Esophagus squamous epithelium (tissue), 5 donors: ENCODE measurements around the gene RASSF7. TPM values are rescaled to one million over a fixed set of nuclear protein-coding genes. Genes with fewer than 3 reads are reported as not detected.

Experiments
- DNase-seq: peaks from one replicate; lab custom pipeline; 2025; lab: John Stamatoyannopoulos, UW
- H3K27ac ChIP-seq, 4 donors: fragments of 200-600 bp; sonication (generic); one replicate each; pipeline ENCODE4 v1.5.1; 2016 to 2019; ENCODE audit warnings: mild to moderate bottlenecking in 1 of 4
- H3K27me3 ChIP-seq, 4 donors: fragments of 200-600 bp; sonication (generic); 1 replicate in 3 of 4; 2 replicates in 1 of 4; pipeline versions ENCODE4 v1.5.1 to v1.6.0; 2017 to 2021; ENCODE audit warnings: antibody characterized with exemption in 1 of 4
- H3K36me3 ChIP-seq, 3 donors: fragments of 200-600 bp; sonication (generic); one replicate each; pipeline ENCODE4 v1.5.1; 2016 to 2019
- H3K4me1 ChIP-seq, 3 donors: fragments of 200-600 bp; sonication (generic); one replicate each; pipeline ENCODE4 v1.5.1; 2017 to 2019
- H3K4me3 ChIP-seq, 4 donors: fragments of 200-600 bp; sonication (generic); 1 replicate in 3 of 4; 2 replicates in 1 of 4; pipeline ENCODE4 v1.5.1; 2016 to 2019; ENCODE audit warnings: mild to moderate bottlenecking in 2 of 4, moderate library complexity in 1 of 4
- H3K9me3 ChIP-seq, 3 donors: fragments of 200-600 bp; sonication (generic); one replicate each; pipeline ENCODE4 v1.5.1; 2016 to 2019
- POLR2A ChIP-seq, 4 donors: fragments of 450-650 bp; IDR thresholded peaks; one replicate each; pipeline ENCODE4 v1.6.1; 2017; ENCODE audit warnings: antibody characterized with exemption in 4 of 4, mild to moderate bottlenecking in 4 of 4, moderate library complexity in 3 of 4
- WGBS, 2 donors: methylation state at CpG; one replicate each; pipeline ENCODE4 v1.1.5; 2018; 5-methylcytosine and 5-hydroxymethylcytosine counted together
- intact Hi-C: fragments of 100-400 bp; cut with DNase I; formaldehyde crosslinking; loops from one replicate; pipeline ENCODE4 v1.15.0; 2022
- small RNA-seq, 4 donors: library from RNA; depleted of rRNA; stranded (forward); fragments of <200 nt; gene quantifications; one replicate each; pipeline ENCODE3, GENCODE V24; 2016
- total RNA-seq, 4 donors: library from RNA; depleted of rRNA; stranded (reverse); fragments of >200 nt; gene quantifications; one replicate each; pipeline ENCODE4 v1.1.0, GENCODE V29; 2016
- TF ChIP-seq, protein P1 (sequence below), 6 experiments: fragments of 450-650 bp in 4 of 6; fragments of 200-600 bp in 2 of 6; sonication (generic) in 2 of 6; IDR thresholded peaks; one replicate each; pipeline ENCODE4 v1.5.1; 2016 to 2019; ENCODE audit warnings: antibody characterized with exemption in 6 of 6, mild to moderate bottlenecking in 4 of 6, moderate library complexity in 4 of 6
- donor health status: DM: yes; HTN: yes; CAD: no.

The RASSF7 gene
- total RNA-seq, 4 donors from 2014 or later, result 35.7 to 54.0 (median 44.4) TPM

DNA sequence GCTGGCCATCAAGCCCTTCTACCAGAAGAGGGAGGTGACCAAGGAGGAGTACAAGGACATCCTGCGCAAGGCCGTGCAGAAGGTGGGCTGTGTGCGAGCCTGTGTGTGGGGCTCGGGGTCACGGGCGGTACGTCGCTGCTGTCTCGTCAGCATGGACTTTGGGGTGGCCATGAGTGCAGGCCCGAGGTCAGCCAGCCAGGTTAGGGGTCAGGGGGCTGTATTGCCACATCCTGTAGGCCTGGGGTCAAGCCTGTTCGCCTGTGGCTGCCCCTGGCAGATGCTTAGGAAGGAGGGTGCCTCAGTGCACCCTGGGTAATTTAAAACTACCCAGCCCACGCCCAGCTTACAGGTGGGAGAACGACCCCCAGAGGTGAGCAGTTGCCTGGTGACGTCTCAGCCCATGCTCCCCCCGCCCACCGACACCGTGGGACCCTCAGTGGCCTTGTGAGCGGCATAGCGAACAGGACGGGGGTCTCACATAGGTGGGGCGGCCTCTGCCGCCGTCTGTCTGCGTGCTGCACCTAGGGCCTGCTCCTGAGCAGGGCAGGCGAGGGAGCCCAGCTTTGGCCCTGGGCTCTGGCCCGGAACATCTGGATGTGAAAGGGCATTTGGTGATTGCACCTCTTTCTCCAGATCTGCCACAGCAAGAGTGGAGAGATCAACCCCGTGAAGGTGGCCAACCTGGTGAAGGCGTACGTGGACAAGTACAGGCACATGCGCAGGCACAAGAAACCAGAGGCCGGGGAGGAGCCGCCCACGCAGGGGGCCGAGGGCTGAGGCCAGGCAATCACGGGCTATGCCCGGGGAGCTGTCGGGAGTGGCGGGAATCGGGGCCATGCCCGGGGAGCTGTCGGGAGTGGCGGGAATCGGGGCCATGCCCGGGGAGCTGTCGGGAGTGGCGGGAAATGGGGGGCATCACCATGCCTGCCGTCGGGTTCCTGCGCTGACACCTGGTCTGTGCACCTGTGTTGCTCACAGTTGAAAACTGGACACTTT is 50.5 kb downstream of the RASSF7 start:
- Histone ChIP-seq H3K27me3 (no peaks in the 10 kb centered on the region), H3K4me1 (peaks cover 31 to 58% (median 36%) of the 10 kb centered on the region in 3 donors), H3K4me3 (no peak overlapping the region), H3K27ac (peak overlapping the region in 3 of 4 donors; percentile 14 to 98 (median 98)), H3K9me3 (no peaks in the 10 kb centered on the region), H3K36me3 (peaks cover 50 to 79% (median 64%) of the 10 kb centered on the region in 3 donors)
- WGBS, 2 donors, result 66 to 92% methylated on average over 12 to 29 of the region's 49 CpGs
- intact Hi-C loops, result loop anchor here (5.0 kb wide), 1 partner anchor 34 kb away; the partner anchor contains the start of gene PHRF1
- no peak for TF ChIP-seq POLR2A (IDR thresholded peaks at IDR 0.05)
- TF ChIP-seq, protein P1, sequence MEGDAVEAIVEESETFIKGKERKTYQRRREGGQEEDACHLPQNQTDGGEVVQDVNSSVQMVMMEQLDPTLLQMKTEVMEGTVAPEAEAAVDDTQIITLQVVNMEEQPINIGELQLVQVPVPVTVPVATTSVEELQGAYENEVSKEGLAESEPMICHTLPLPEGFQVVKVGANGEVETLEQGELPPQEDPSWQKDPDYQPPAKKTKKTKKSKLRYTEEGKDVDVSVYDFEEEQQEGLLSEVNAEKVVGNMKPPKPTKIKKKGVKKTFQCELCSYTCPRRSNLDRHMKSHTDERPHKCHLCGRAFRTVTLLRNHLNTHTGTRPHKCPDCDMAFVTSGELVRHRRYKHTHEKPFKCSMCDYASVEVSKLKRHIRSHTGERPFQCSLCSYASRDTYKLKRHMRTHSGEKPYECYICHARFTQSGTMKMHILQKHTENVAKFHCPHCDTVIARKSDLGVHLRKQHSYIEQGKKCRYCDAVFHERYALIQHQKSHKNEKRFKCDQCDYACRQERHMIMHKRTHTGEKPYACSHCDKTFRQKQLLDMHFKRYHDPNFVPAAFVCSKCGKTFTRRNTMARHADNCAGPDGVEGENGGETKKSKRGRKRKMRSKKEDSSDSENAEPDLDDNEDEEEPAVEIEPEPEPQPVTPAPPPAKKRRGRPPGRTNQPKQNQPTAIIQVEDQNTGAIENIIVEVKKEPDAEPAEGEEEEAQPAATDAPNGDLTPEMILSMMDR (IDR thresholded peaks at IDR 0.05), result no peak
- no peak for DNase-seq

DNA sequence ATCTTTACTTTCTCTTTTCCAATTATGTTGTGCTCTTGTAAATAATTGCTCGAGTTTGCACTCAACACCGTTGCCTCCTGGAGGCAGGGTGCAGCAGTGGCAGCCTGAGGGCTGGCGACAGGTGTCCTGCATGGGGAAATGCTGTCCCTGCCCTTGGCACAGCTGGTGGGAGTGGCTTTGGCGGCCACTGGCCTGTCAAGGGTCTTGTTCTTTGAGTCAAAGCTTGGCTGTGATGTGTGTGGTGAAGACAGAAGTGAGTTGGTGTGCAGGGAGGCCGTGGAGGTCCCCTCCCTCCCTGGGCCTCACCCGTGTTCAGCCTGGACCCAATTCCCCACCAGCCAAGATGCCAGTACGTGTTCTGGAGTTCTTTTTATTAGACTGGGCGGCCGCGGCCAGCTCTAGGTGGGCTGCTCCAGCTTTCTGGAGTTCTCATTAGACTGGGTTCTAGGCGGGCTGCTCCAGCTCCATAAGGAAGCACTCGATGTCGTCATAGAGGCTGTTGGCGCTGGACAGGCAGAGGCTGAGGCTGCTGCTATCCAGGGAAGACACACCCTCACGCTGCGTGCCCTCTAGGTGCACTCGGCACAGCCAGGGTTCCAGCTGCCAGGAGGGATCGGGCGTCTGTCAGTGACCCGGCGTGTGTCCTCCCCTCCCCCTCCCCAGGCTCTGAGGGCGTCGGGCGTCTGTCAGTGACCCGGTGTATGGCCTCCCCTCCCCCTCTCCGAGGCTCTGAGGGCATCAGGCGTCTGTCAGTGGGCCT is 51.6 kb downstream of the RASSF7 start:
- Histone ChIP-seq H3K9me3 (no peaks in the 10 kb centered on the region), H3K4me1 (peaks cover 32 to 58% (median 45%) of the 10 kb centered on the region in 3 donors), H3K27me3 (no peaks in the 10 kb centered on the region), H3K36me3 (peaks cover 39 to 72% (median 57%) of the 10 kb centered on the region in 3 donors), H3K4me3 (no peak overlapping the region), H3K27ac (peak overlapping the region; percentile 67 to 98 (median 97))
- DNase-seq, result no peak
- no peak for TF ChIP-seq POLR2A (IDR thresholded peaks at IDR 0.05)
- TF ChIP-seq, protein P1 (IDR thresholded peaks at IDR 0.05), result peak in 2 of 6 experiments; percentile 19 to 37
- intact Hi-C loops, result loop anchor here (5.0 kb wide), 1 partner anchor 35 kb away; the partner anchor contains the start of gene PHRF1
- WGBS, 2 donors, result 45 to 48% methylated on average over 5 to 6 of the region's 27 CpGs

DNA sequence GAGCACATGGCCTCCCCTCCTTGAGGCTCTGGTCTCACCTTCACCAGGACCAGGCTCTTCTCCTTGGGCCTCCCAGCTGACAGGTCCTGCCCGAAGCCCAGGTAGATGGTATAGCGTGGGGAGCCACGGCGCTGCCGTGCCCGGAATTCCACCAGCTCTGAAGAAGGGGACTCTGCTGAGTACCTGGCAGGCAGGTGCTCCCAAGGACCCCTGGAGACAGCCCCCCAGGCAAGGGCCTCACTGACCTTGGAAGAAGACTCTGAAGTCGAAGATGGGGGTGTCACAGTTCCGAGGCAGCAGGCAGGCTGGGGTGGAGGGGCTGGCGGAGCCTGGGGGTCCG is 52.2 kb downstream of the RASSF7 start:
- H3K36me3 ChIP-seq, result peaks cover 34 to 72% (median 51%) of the 10 kb centered on the region in 3 donors
- H3K4me3 ChIP-seq, result no peak overlapping the region
- intact Hi-C loops, result loop anchor here (5.0 kb wide), 1 partner anchor 36 kb away; the partner anchor contains the start of gene PHRF1
- no peak for DNase-seq
- no peaks in the 10 kb centered on the region for H3K27me3 ChIP-seq
- H3K9me3 ChIP-seq, result no peaks in the 10 kb centered on the region
- peak overlapping the region; percentile 67 to 98 (median 97) for H3K27ac ChIP-seq
- TF ChIP-seq, protein P1 (IDR thresholded peaks at IDR 0.05), result no peak
- TF ChIP-seq POLR2A (IDR thresholded peaks at IDR 0.05), result no peak
- 100% methylated on average over 2 to 3 of the region's 10 CpGs for WGBS, 2 donors
- peaks cover 32 to 58% (median 45%) of the 10 kb centered on the region in 3 donors for H3K4me1 ChIP-seq

DNA sequence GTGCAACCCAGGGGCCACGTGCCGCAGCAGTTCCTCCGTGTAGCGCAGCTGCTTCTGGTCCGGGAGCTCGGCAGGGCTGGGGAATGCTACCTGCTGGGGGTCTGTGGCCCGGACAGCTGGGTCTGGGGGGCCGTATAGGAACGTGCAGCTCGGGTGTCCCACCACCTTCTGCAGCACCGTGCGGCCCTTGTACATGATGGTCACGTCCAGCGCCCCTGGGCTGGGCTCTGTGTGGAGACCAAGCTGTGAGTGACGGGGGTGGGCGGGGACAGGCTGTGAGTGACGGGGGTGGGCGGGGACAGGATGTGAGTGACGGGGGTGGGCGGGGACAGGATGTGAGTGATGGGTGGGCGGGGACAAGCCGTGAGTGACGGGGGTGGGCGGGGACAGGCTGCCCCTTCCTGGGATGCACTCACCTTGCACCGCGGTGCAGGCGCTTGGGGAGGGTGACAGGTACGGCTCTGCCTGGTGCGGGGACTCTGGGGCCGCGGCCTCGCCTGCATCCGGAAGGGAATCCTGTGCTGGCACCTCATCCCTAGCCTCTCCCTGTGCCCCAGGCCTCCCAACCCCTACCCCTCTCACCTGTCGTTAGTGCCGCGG is 52.7 kb downstream of the RASSF7 start:
- peaks cover 32 to 58% (median 45%) of the 10 kb centered on the region in 3 donors for H3K4me1 ChIP-seq
- no peaks in the 10 kb centered on the region for H3K9me3 ChIP-seq
- WGBS, 2 donors, result 42 to 46% methylated on average over 3 to 14 of the region's 36 CpGs
- peaks cover 29 to 72% (median 46%) of the 10 kb centered on the region in 3 donors for H3K36me3 ChIP-seq
- TF ChIP-seq POLR2A (IDR thresholded peaks at IDR 0.05), result peak in 1 of 4 donors; percentile 46
- TF ChIP-seq, protein P1 (IDR thresholded peaks at IDR 0.05), result no peak
- intact Hi-C loops, result loop anchor here (5.0 kb wide), 1 partner anchor 36 kb away; the partner anchor contains the start of gene PHRF1
- H3K27ac ChIP-seq, result peak overlapping the region; percentile 94 to 98 (median 97)
- peak; percentile 48 for DNase-seq
- peak overlapping the region in 1 of 4 donors; percentile 69 for H3K4me3 ChIP-seq
- no peaks in the 10 kb centered on the region for H3K27me3 ChIP-seq

Small RNA genes lying within 50 kb of the gene (small RNA-seq; reads per million reads assigned to genes)
- gene MIR210, result 28.3 to 71.4 (median 42.4) reads per million in 4 donors

Other genes with a start within 250 kb of the RASSF7 start
- gene IFITM1, start 246.9 kb upstream of the RASSF7 start, total RNA-seq, result 100 to 1,000 TPM in 1 of 4 donors, 10 to 100 TPM in 3; 26.3 to 133 (median 60.0) TPM
- gene IFITM3, start 240.1 kb upstream of the RASSF7 start, total RNA-seq, result 100 to 1,000 TPM in 2 of 4 donors, 10 to 100 TPM in 2; 45.3 to 159 (median 113) TPM
- 1 to 10 TPM in 3 of 4 donors, under 1 TPM in 1; 0.97 to 7.9 (median 3.3) TPM for gene B4GALNT4, start 191.5 kb upstream of the RASSF7 start, total RNA-seq
- gene PKP3, start 166.8 kb upstream of the RASSF7 start, total RNA-seq, result 1,000 to 10,000 TPM in 1 of 4 donors, 100 to 1,000 TPM in 3; 314 to 1,016 (median 520) TPM
- gene SIGIRR, start 146.0 kb upstream of the RASSF7 start, total RNA-seq, result 10 to 100 TPM; 15.5 to 35.1 (median 16.1) TPM
- 10 to 100 TPM; 11.0 to 22.1 (median 16.2) TPM for gene ANO9, start 119.0 kb upstream of the RASSF7 start, total RNA-seq
- gene PTDSS2, start 110.7 kb upstream of the RASSF7 start, total RNA-seq, result 10 to 100 TPM; 15.8 to 34.3 (median 22.8) TPM
- 100 to 1,000 TPM; 206 to 378 (median 222) TPM for gene RNH1, start 53.7 kb upstream of the RASSF7 start, total RNA-seq
- 100 to 1,000 TPM in 2 of 4 donors, 10 to 100 TPM in 2; 56.7 to 106 (median 85.2) TPM for gene HRAS, start 25.4 kb upstream of the RASSF7 start, total RNA-seq
- 1 to 10 TPM in 2 of 4 donors, under 1 TPM in 2; 0.35 to 2.3 (median 1.2) TPM for gene LRRC56, start 23.4 kb upstream of the RASSF7 start, total RNA-seq
- gene LMNTD2, start 232 bp upstream of the RASSF7 start, total RNA-seq, result 1 to 10 TPM; 2.1 to 4.6 (median 3.8) TPM
- 10 to 100 TPM; 11.7 to 30.6 (median 24.2) TPM for gene PHRF1, start 15.5 kb downstream of the RASSF7 start, total RNA-seq
- gene IRF7, start 55.0 kb downstream of the RASSF7 start, total RNA-seq, result 10 to 100 TPM; 16.9 to 26.3 (median 20.2) TPM
- gene CDHR5, start 64.0 kb downstream of the RASSF7 start, total RNA-seq, result not detected
- gene SCT, start 66.2 kb downstream of the RASSF7 start, total RNA-seq, result 1 to 10 TPM in 1 of 4 donors, not detected in 3; 5.3 TPM
- under 1 TPM in 1 of 4 donors, not detected in 3; 0.76 TPM for gene DRD4, start 76.3 kb downstream of the RASSF7 start, total RNA-seq
- 10 to 100 TPM; 18.3 to 45.0 (median 25.4) TPM for gene DEAF1, start 134.3 kb downstream of the RASSF7 start, total RNA-seq
- 10 to 100 TPM; 16.1 to 55.3 (median 18.1) TPM for gene TMEM80, start 134.8 kb downstream of the RASSF7 start, total RNA-seq
- gene EPS8L2, start 145.3 kb downstream of the RASSF7 start, total RNA-seq, result 100 to 1,000 TPM; 163 to 367 (median 238) TPM
- 100 to 1,000 TPM; 311 to 629 (median 504) TPM for gene TALDO1, start 186.5 kb downstream of the RASSF7 start, total RNA-seq
- 10 to 100 TPM; 20.2 to 38.7 (median 21.6) TPM for gene GATD1, start 216.5 kb downstream of the RASSF7 start, total RNA-seq
- gene CEND1, start 229.1 kb downstream of the RASSF7 start, total RNA-seq, result under 1 TPM in 1 of 4 donors, not detected in 3; 0.15 TPM
- gene SLC25A22, start 237.3 kb downstream of the RASSF7 start, total RNA-seq, result 10 to 100 TPM in 2 of 4 donors, 1 to 10 TPM in 2; 4.0 to 14.7 (median 9.8) TPM
- 10 to 100 TPM in 3 of 4 donors, 1 to 10 TPM in 1; 9.3 to 14.3 (median 10.6) TPM for gene PIDD1, start 244.3 kb downstream of the RASSF7 start, total RNA-seq
- gene RPLP2, start 249.0 kb downstream of the RASSF7 start, total RNA-seq, result 100 to 1,000 TPM; 232 to 871 (median 490) TPM